Large intestine (tissue), 3 donors: ENCODE data around the gene SLC26A6. TPM values are rescaled to one million over a fixed set of nuclear protein-coding genes. Genes with fewer than 3 reads are reported as not detected.

Source experiments
- DNase-seq, 2 donors: peaks; one replicate each; pipeline versions ENCODE4 v3.0.0 to v3.0.0-alpha.2; 2013
- H3K27ac ChIP-seq: one replicate; pipeline ENCODE4 v1.5.1; 2013; ENCODE audit warnings: low read length
- H3K27me3 ChIP-seq: 2 replicates; pipeline ENCODE4 v1.6.1; 2013; ENCODE audit warnings: low read length; ENCODE audit not compliant: control insufficient read depth, insufficient read depth
- H3K36me3 ChIP-seq: 2 replicates; pipeline ENCODE4 v1.6.1; 2013; ENCODE audit warnings: low read length; ENCODE audit not compliant: control insufficient read depth, insufficient read depth
- H3K4me1 ChIP-seq: one replicate; pipeline ENCODE4 v1.6.1; 2013; ENCODE audit warnings: low read length; ENCODE audit not compliant: control insufficient read depth, insufficient read depth
- H3K4me3 ChIP-seq: one replicate; pipeline ENCODE4 v1.5.1; 2013; ENCODE audit warnings: low read length
- H3K9me3 ChIP-seq: one replicate; pipeline ENCODE4 v1.6.1; 2013; ENCODE audit warnings: mild to moderate bottlenecking, low read depth, low read length, moderate library complexity; ENCODE audit not compliant: control insufficient read depth
- WGBS: methylation state at CpG from one replicate; pipeline ENCODE4 v1.1.5; 2013; ENCODE audit warnings: low lambda C conversion rate; ENCODE audit not compliant: insufficient coverage; 5-methylcytosine and 5-hydroxymethylcytosine counted together
- polyA plus RNA-seq: library from polyadenylated mRNA; unstranded; fragments of 120-200 nt; gene quantifications from one replicate; pipeline ENCODE4 v1.2.1, GENCODE V29; 2013

The SLC26A6 gene
- polyA plus RNA-seq, 1 donor = 41.2 TPM

DNA sequence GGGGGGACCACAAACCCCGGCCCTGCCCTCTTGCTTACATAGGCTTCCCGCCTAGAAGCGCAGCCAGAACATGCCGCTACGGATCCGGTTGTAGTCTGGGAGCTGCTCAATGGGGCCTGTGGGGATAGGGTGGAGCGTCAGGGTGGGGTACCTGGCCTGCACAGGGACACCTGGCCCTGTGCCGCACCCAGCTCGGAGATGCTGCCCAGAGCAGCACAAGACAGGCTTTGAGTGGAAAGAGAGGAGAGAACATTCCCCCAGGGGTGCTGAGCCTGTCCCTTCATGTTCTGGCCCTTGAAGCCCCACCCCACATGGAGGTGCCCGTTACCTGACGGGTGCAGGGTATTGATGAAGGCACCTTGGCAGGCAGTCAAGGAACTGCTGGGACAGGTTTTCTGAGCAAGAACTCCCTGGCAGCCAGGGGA is 36.2 kb downstream of the SLC26A6 start:
- H3K9me3 ChIP-seq = no peaks in the 10 kb centered on the region
- peaks cover 59% of the 10 kb centered on the region for H3K36me3 ChIP-seq
- H3K4me1 ChIP-seq = peaks cover 19% of the 10 kb centered on the region
- H3K4me3 ChIP-seq = no peak overlapping the region
- no CpG with 5 or more reads among the region's 11 CpGs for WGBS
- peaks cover 10% of the 10 kb centered on the region for H3K27me3 ChIP-seq
- DNase-seq = no peak
- H3K27ac ChIP-seq = no peak overlapping the region

DNA sequence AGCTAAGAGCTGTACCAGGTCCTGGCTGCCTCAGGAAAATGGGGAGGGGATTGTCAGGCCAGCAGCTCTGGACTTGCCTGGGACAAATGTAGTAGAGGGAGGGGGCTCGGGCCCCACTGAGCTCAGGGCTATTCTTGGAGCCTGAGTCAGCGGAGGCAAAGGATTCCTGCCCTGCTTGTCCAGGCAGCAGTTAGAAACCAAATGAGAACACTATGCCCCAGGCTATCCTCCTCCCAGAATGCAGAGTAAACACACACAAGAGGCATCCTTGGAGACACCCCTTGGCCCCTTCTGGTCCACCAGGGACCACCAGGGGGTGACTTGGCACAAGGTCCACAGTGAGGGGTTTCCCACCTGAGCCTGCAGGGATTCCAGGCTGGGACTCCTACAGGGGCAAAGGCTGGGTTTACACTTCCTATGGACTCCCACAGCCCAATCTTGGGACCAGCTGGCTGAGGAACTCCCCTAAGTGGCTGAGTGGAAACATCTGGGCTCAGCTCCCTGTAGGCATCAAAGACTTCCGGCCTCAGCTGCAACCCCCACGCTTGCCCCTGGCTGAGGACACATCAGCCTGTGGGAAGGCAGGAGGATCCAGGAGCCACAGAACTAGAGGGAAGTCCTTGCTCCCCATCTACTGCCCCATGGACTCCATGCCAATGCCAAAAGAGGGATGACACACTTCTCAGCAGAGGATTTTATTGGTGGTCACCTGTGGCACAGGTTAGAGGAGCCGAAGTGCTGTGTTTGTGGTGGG is 36.8 kb downstream of the SLC26A6 start:
- no CpG with 5 or more reads among the region's 5 CpGs for WGBS
- H3K9me3 ChIP-seq = no peaks in the 10 kb centered on the region
- peaks cover 54% of the 10 kb centered on the region for H3K36me3 ChIP-seq
- H3K27ac ChIP-seq = no peak overlapping the region
- H3K27me3 ChIP-seq = peaks cover 12% of the 10 kb centered on the region
- peaks cover 23% of the 10 kb centered on the region for H3K4me1 ChIP-seq
- DNase-seq = peak in 1 of 2 donors; percentile 15
- H3K4me3 ChIP-seq = no peak overlapping the region

DNA sequence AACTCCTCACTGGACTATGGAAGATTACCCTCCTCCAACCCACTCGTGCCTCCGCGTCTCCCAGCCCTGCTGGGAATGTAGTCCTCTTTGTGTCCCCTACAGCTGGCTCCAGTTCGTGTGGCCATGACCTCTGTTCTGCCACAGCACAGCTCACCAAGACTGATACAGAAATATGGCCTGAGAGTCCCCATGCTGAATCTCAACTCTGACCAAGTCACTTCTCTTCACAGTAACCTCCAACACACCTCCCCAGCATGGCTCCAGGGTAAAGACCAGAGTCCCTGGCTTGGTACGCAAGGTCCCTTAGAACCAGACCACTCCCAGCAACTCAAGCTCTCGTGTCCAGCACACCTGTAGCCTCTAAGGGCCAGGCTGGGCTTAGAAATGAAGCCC is 37.9 kb downstream of the SLC26A6 start:
- Histone ChIP-seq H3K27ac (no peak overlapping the region), H3K4me3 (no peak overlapping the region), H3K9me3 (no peaks in the 10 kb centered on the region), H3K27me3 (peaks cover 12% of the 10 kb centered on the region), H3K36me3 (peaks cover 45% of the 10 kb centered on the region), H3K4me1 (peaks cover 23% of the 10 kb centered on the region)
- WGBS = no CpG with 5 or more reads among the region's 6 CpGs
- no peak for DNase-seq

DNA sequence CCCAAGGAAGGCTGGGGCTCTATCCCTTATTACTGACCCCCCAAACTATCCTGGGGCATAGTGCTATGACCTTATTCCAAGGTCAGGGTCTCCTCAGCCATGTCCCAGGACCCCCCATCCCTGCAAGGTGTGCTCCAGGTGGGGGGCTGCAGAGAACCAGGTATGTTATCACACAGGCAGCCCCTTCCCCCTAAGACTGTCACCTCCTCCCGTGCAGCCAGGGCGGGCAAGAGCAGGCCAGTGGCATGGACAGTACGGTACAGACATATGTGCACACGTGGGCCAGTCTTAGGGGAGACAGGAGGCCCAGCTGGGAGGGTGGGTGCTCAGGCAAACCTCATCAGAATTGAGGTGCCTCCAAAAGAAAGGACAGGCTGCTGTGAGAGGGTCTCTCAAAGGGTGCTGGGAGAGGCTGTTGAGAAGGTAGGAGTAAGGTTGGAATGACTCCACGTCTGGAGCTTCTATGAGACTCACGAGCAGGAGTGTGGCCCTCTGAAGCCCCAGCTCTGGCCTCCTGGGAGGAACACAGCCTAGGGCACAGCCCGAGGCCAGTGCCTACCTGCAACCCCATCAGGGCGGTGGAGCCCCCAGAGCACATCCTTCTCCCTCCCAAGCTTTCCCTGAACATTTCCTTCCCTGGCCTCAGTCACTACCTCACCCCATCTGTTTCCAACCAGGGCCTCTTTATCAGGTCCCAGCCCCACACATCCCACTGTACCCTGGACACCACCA is 38.4 kb downstream of the SLC26A6 start:
- Histone ChIP-seq H3K27ac (no peak overlapping the region), H3K4me3 (no peak overlapping the region), H3K27me3 (peaks cover 12% of the 10 kb centered on the region), H3K4me1 (peaks cover 23% of the 10 kb centered on the region), H3K9me3 (no peaks in the 10 kb centered on the region), H3K36me3 (peaks cover 45% of the 10 kb centered on the region)
- DNase-seq = no peak
- no CpG with 5 or more reads among the region's 8 CpGs for WGBS

DNA sequence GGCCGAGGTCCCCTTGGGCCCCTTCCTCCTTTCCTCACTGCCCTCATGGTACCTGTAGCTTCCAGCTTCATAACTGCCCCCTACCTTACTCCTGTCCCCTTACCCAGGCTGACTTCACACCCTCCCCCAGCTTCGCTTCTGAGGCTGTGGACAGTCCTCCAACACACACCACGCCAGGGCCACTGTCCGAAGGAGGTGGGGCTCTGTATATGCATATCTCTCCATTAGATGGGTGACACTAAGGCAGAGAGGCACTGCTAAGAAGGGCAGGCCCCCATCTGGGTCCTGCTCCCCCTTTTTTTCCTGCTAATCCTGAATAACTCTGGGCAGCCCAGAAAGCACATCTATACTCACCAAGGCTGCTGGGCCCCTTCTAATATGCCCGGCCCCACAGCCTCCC is 39.1 kb downstream of the SLC26A6 start:
- Histone ChIP-seq H3K27ac (peak overlapping the region; percentile 4), H3K36me3 (peaks cover 39% of the 10 kb centered on the region), H3K4me3 (no peak overlapping the region)

DNA sequence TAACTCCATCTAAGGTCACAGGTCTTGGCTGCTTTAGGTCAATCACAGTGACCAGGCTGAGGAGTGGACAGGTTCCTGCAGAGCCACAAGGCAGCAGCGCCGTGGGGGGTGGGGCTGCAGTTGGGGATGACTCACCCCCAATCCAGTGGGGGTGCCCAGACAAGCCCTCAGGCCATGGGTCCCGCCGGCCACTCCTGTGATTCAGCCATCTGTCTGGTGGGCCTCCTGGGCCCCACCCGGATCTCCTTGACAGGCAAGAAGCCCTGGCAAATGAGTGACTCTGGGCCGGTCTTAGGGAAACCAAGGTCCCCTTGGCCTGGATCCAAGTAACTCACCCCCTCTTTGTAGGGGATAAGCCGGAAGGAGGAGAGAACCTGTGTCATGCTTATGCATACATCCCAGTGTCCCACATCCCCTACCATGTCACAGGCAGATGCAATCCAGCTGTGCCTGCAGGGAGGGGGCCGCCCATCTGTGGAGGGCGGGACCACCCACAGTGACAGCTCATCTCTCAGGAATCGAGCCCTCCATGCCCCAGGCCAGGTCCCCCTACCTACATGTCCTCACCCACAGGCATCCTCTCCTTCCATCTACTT is 39.6 kb downstream of the SLC26A6 start:
- H3K36me3 ChIP-seq = peaks cover 33% of the 10 kb centered on the region
- H3K4me1 ChIP-seq = peaks cover 23% of the 10 kb centered on the region
- DNase-seq = peak; percentile 85 to 94
- H3K27ac ChIP-seq = peak overlapping the region; percentile 75
- H3K4me3 ChIP-seq = peak overlapping the region; percentile 52
- peaks cover 12% of the 10 kb centered on the region for H3K27me3 ChIP-seq
- WGBS = no CpG with 5 or more reads among the region's 10 CpGs
- H3K9me3 ChIP-seq = no peaks in the 10 kb centered on the region

More for the DNA sequence above, 39.1 kb downstream of the SLC26A6 start:
- peaks cover 12% of the 10 kb centered on the region for H3K27me3 ChIP-seq
- no peak for DNase-seq
- peaks cover 23% of the 10 kb centered on the region for H3K4me1 ChIP-seq
- no CpG with 5 or more reads among the region's 5 CpGs for WGBS
- no peaks in the 10 kb centered on the region for H3K9me3 ChIP-seq

DNA sequence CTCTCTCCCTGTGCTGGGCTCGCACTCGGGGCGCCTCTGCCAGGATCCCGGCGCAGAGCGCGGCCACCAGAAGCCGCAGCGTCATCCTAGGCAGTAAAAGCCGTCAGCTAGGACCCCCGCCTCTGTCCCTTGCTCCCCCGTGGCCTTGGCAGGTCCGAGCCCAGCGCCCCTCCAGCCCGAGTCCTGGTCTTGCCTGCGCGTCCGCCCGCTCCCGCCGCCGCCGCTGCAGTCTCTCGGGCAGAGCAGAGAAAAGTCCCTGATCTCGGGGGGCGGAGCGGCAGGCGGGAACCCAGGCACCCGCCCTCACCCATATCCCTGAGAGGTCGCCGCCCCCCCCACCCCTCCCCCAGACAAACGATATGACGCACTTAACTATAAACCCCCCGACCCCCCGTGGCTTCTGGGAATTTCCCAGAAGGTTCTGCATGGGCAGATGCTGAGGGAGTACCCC is 40.2 kb downstream of the SLC26A6 start, which contains the start of gene COL7A1:
Gene COL7A1 (minus strand): TSS at position 255 of the 451 bp plus-strand sequence. CDS start 170 bp downstream, at position 85.
- peaks cover 31% of the 10 kb centered on the region for H3K36me3 ChIP-seq
- peaks cover 23% of the 10 kb centered on the region for H3K4me1 ChIP-seq
- H3K9me3 ChIP-seq = no peaks in the 10 kb centered on the region
- peak in 1 of 2 donors; percentile 38 for DNase-seq
- no CpG with 5 or more reads among the region's 35 CpGs for WGBS
- peak within 1 kb of the TSS; percentile 52 for H3K4me3 ChIP-seq
- H3K27me3 ChIP-seq = peaks cover 12% of the 10 kb centered on the region
- H3K27ac ChIP-seq = peak within 1 kb of the TSS; percentile 75

DNA sequence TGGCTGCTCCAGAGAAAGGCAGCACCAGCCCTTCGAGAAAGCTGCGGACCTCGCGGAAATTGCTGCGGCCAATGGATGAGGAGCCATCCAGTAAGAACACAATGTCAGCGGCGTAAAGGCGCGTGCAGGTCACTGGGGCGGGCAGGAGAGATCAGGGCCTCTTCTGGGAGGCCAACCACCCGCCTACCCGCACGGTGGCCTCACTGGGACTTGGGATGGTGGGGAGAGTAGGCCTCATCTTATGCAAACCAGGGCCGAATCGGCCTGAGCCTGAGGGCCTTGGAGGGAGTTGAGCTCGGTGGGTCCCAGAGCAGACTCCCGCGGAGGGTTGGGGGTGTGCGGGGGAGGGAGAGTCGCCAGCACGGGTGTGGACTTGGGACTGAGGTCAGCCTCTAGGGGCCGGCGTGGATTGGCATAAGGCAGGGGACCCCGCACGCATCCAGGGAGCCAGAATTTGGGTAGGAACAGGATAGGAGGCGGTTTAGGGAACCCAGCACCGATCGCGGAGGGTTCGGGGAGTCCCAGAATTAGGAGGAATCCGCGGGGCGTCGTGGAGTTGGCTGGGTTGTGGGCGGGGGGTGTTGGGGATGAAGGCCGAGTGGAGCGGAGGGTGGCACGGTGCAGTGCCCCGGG is 40.7 kb downstream of the SLC26A6 start:
- Histone ChIP-seq H3K36me3 (peaks cover 26% of the 10 kb centered on the region), H3K27ac (peak overlapping the region; percentile 75), H3K4me3 (peak overlapping the region; percentile 52), H3K9me3 (no peaks in the 10 kb centered on the region), H3K4me1 (peaks cover 23% of the 10 kb centered on the region), H3K27me3 (peaks cover 12% of the 10 kb centered on the region)
- WGBS = no CpG with 5 or more reads among the region's 39 CpGs
- peak; percentile 40 to 71 for DNase-seq

DNA sequence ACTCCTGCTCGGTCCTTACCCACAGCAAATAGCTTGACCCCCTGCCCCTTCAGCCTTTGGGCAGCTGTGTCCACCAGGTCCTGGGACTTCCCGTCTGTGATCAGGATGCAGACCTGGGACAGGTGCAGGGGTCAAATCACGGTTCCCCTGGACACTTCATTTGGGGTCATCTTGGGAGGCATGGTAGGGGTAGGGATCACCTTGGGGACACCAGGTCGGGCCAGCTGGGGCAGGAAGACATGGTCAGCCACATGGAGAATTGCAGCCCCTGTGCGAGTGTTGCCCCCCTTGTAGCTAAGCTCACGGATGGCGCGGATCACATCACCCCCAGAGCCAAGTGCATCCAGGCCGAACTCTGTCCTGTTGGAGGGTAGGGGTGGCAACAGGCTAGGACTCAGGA is 41.9 kb downstream of the SLC26A6 start:
- H3K36me3 ChIP-seq = peaks cover 17% of the 10 kb centered on the region
- DNase-seq = no peak
- no peak overlapping the region for H3K27ac ChIP-seq
- H3K27me3 ChIP-seq = peaks cover 14% of the 10 kb centered on the region
- H3K9me3 ChIP-seq = no peaks in the 10 kb centered on the region
- peaks cover 23% of the 10 kb centered on the region for H3K4me1 ChIP-seq
- WGBS = no CpG with 5 or more reads among the region's 9 CpGs
- H3K4me3 ChIP-seq = no peak overlapping the region
